Measurements from ENCODE around the gene TSPAN32. TPM values are rescaled to one million over a fixed set of nuclear protein-coding genes. Genes with fewer than 3 reads are reported as not detected.

TSPAN32 gene
- total RNA-seq, 1 experiment from 2014 or later, result not detected

- no peak overlapping the region for H2AFZ ChIP-seq (ENCODE audit: low read length)
- H3K27me3 ChIP-seq (ENCODE audit: low read length), result no peaks in the 10 kb centered on the region
- H3K36me3 ChIP-seq (ENCODE audit: insufficient read depth, low read length), result no peaks in the 10 kb centered on the region
- H3K9ac ChIP-seq (ENCODE audit: low read length), result no peak overlapping the region
- H3K27ac ChIP-seq (ENCODE audit: low read length), result no peak overlapping the region
- H3K4me3 ChIP-seq (ENCODE audit: low read length), result no peak overlapping the region
- H3K4me1 ChIP-seq (ENCODE audit: low read length), result no peaks in the 10 kb centered on the region
- no peaks in the 10 kb centered on the region for H3K9me3 ChIP-seq (ENCODE audit: low read length)
- H3K9me2 ChIP-seq (replicated peaks; ENCODE audit: insufficient read depth, low read length), result no peaks in the 10 kb centered on the region
- no peaks in the 10 kb centered on the region for H3K79me2 ChIP-seq (ENCODE audit: low read length)
- no peaks in the 10 kb centered on the region for H4K20me1 ChIP-seq (ENCODE audit: insufficient read depth, low read depth, low read length)
- no peak for DNase-seq
- H3K4me2 ChIP-seq (ENCODE audit: low read depth, low read length, poor library complexity, severe bottlenecking), result no peak overlapping the region
Observed at GRCh38 chr11:2318707-2319106, 16.9 kb downstream of the TSPAN32 start.

DNA sequence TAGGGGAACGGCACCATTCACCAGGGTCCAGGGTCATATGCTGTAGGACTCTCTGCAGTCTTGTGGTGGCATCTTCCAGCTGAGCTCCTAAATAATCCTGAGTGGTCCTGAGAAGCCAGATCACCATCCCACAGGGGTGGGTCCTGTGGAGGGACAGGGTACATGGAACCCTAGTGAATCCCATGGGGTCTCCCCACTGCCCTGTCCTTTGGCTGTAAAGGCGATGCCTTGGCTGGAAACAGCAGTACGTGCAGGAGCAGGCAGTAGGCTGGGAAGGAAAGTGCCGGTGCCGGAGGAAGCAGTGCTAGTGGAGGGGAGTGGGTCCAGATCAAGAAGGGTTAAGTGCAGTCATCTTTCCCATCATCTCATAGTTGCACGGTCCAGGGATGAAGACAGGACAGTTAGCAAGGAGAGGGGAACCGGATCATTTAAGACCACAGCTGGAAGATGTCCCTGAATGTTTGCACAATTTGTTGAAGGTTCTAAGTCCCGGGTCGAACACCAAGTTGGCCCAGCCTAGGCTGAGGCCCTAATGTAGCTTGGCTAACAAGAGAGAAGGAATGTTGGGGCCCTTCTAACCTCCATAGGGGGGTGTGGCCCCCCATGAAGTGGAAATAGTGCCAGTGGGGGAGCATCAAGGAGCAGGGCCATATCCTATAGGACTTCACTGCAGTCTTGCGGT lies 18.1 kb downstream of the TSPAN32 start:
- H3K4me2 ChIP-seq (ENCODE audit: low read depth, low read length, poor library complexity, severe bottlenecking), result no peak overlapping the region
- no peaks in the 10 kb centered on the region for H3K4me1 ChIP-seq (ENCODE audit: low read length)
- H3K9ac ChIP-seq (ENCODE audit: low read length), result no peak overlapping the region
- H3K9me2 ChIP-seq (replicated peaks; ENCODE audit: insufficient read depth, low read length), result no peaks in the 10 kb centered on the region
- H3K27ac ChIP-seq (ENCODE audit: low read length), result no peak overlapping the region
- no peaks in the 10 kb centered on the region for H3K36me3 ChIP-seq (ENCODE audit: insufficient read depth, low read length)
- H4K20me1 ChIP-seq (ENCODE audit: insufficient read depth, low read depth, low read length), result no peaks in the 10 kb centered on the region
- H3K27me3 ChIP-seq (ENCODE audit: low read length), result no peaks in the 10 kb centered on the region
- H2AFZ ChIP-seq (ENCODE audit: low read length), result no peak overlapping the region
- DNase-seq, result no peak
- H3K4me3 ChIP-seq (ENCODE audit: low read length), result no peak overlapping the region
- H3K9me3 ChIP-seq (ENCODE audit: low read length), result no peaks in the 10 kb centered on the region
- no peaks in the 10 kb centered on the region for H3K79me2 ChIP-seq (ENCODE audit: low read length)

DNA sequence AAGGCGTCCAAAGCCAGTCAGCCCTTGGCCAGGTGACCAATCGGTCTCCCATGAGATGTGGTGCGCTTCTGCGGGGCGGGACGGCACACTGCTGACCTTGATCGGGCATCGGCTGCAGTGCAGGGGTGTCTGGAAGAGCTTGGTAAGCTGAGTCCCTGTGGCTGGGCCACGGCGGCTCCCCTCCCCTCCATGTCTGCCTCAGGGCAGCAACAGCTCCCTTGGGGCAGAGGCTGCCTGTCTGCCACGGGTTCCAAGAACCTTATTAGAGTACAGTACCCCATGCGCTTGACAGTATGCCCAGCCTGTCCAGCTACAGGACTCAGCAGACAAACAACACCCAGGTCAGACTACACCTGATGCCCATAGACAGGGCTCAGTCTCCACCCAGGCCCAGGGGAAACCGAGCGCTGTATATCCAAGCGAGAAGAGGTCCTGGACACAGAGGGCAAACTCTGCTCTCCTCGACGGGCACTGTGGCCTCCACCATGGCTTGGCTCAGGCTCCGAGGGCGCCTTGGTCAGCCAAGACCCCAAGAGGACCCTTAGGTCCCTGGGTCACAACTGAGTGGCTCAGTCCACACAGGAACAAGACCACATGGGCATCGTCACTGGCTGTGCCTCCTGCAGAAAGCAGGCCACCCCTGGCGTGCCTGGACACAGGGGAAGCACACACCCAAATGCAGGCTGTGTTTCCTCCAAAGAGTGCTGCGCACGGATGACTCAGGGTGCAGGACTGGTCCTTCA lies 18.9 kb downstream of the TSPAN32 start:
- no peak overlapping the region for H3K4me3 ChIP-seq (ENCODE audit: low read length)
- no peaks in the 10 kb centered on the region for H3K27me3 ChIP-seq (ENCODE audit: low read length)

DNA sequence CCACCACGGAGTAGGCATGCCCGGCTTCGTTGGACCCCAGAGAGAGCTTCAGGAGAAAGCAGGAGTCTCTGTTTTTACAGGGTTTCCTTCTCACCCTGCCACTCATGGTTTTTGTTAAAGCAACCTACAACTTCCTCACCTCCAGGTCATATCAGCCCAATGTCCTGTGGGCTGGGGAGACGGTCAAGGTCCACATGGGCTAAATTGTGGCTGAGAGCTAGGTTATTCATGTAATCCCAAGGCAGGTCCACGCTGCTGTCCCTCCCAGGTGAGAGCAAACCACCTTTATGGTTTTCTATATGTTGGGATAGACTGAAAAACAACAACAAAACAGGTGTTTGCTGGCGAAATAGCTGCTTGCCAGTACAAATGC lies 19.5 kb downstream of the TSPAN32 start:
- H4K20me1 ChIP-seq (ENCODE audit: insufficient read depth, low read depth, low read length), result no peaks in the 10 kb centered on the region
- no peak overlapping the region for H3K4me2 ChIP-seq (ENCODE audit: low read depth, low read length, poor library complexity, severe bottlenecking)
- H3K9me3 ChIP-seq (ENCODE audit: low read length), result no peaks in the 10 kb centered on the region
- H2AFZ ChIP-seq (ENCODE audit: low read length), result no peak overlapping the region
- no peak for DNase-seq
- H3K4me3 ChIP-seq (ENCODE audit: low read length), result no peak overlapping the region
- no peak overlapping the region for H3K27ac ChIP-seq (ENCODE audit: low read length)
- no peak overlapping the region for H3K9ac ChIP-seq (ENCODE audit: low read length)
- no peaks in the 10 kb centered on the region for H3K79me2 ChIP-seq (ENCODE audit: low read length)
- no peaks in the 10 kb centered on the region for H3K27me3 ChIP-seq (ENCODE audit: low read length)
- no peaks in the 10 kb centered on the region for H3K36me3 ChIP-seq (ENCODE audit: insufficient read depth, low read length)
- no peaks in the 10 kb centered on the region for H3K9me2 ChIP-seq (replicated peaks; ENCODE audit: insufficient read depth, low read length)
- no peaks in the 10 kb centered on the region for H3K4me1 ChIP-seq (ENCODE audit: low read length)

More for the DNA sequence above, 18.9 kb downstream of the TSPAN32 start:
- no peaks in the 10 kb centered on the region for H3K9me3 ChIP-seq (ENCODE audit: low read length)
- H3K27ac ChIP-seq (ENCODE audit: low read length), result no peak overlapping the region
- no peaks in the 10 kb centered on the region for H3K4me1 ChIP-seq (ENCODE audit: low read length)
- no peaks in the 10 kb centered on the region for H4K20me1 ChIP-seq (ENCODE audit: insufficient read depth, low read depth, low read length)
- H2AFZ ChIP-seq (ENCODE audit: low read length), result no peak overlapping the region
- H3K36me3 ChIP-seq (ENCODE audit: insufficient read depth, low read length), result no peaks in the 10 kb centered on the region
- no peak overlapping the region for H3K9ac ChIP-seq (ENCODE audit: low read length)
- DNase-seq, result no peak
- no peaks in the 10 kb centered on the region for H3K79me2 ChIP-seq (ENCODE audit: low read length)
- H3K4me2 ChIP-seq (ENCODE audit: low read depth, low read length, poor library complexity, severe bottlenecking), result no peak overlapping the region
- H3K9me2 ChIP-seq (replicated peaks; ENCODE audit: insufficient read depth, low read length), result no peaks in the 10 kb centered on the region

DNA sequence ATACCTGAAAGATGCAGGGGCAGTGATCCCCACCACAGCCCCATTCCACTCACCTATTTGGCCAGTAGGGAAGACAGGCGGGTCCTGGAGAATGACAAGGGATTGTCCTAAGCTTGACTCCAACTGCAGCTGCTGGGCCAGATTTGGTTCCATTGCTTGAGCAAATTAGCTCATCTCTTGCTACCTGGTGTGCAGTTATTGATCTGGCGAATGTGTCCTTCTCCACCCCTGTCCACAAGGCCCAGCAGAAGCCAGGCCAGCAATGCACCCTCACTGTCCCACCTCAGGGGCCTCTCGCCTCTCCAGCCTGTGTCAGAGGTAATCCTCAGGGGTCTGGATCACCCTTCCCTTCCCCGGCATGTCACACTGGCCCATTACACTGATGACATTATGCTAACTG lies 23.3 kb downstream of the TSPAN32 start:
- Histone ChIP-seq H2AFZ (ENCODE audit: low read length) (no peak overlapping the region), H3K27me3 (ENCODE audit: low read length) (no peaks in the 10 kb centered on the region), H3K36me3 (ENCODE audit: insufficient read depth, low read length) (no peaks in the 10 kb centered on the region)

DNA sequence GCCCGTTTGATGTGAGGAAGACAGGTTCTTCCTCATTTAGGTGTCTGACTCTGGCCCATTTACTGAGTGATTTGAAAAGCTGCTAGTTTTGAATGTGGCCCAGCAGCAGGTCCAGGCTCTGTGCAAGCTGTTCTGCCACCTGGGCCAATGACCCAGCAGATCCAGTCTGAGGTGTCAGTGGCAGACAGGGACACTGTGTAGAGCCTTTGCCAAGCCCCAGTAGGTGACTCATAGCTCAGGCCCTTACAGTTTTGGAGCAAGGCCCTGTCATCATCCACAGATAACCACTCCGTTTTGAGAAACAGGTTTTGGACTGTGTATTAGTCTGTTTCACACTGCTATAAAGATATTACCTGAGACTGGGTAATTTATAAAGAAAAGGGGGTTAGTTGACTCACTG lies 23.9 kb downstream of the TSPAN32 start:
- no peaks in the 10 kb centered on the region for H3K27me3 ChIP-seq (ENCODE audit: low read length)
- H3K9me3 ChIP-seq (ENCODE audit: low read length), result no peaks in the 10 kb centered on the region
- no peak overlapping the region for H2AFZ ChIP-seq (ENCODE audit: low read length)
- no peak overlapping the region for H3K4me2 ChIP-seq (ENCODE audit: low read depth, low read length, poor library complexity, severe bottlenecking)
- no peak for DNase-seq
- H3K27ac ChIP-seq (ENCODE audit: low read length), result no peak overlapping the region
- H3K4me1 ChIP-seq (ENCODE audit: low read length), result no peaks in the 10 kb centered on the region
- H3K36me3 ChIP-seq (ENCODE audit: insufficient read depth, low read length), result no peaks in the 10 kb centered on the region
- H3K9me2 ChIP-seq (replicated peaks; ENCODE audit: insufficient read depth, low read length), result no peaks in the 10 kb centered on the region
- no peaks in the 10 kb centered on the region for H3K79me2 ChIP-seq (ENCODE audit: low read length)
- H3K4me3 ChIP-seq (ENCODE audit: low read length), result no peak overlapping the region
- H3K9ac ChIP-seq (ENCODE audit: low read length), result no peak overlapping the region
- no peaks in the 10 kb centered on the region for H4K20me1 ChIP-seq (ENCODE audit: insufficient read depth, low read depth, low read length)

More for the DNA sequence above, 23.3 kb downstream of the TSPAN32 start:
- Histone ChIP-seq H3K4me2 (ENCODE audit: low read depth, low read length, poor library complexity, severe bottlenecking) (no peak overlapping the region), H3K4me1 (ENCODE audit: low read length) (no peaks in the 10 kb centered on the region), H3K9ac (ENCODE audit: low read length) (no peak overlapping the region), H3K79me2 (ENCODE audit: low read length) (no peaks in the 10 kb centered on the region), H3K4me3 (ENCODE audit: low read length) (no peak overlapping the region), H3K9me2 (replicated peaks; ENCODE audit: insufficient read depth, low read length) (no peaks in the 10 kb centered on the region), H3K27ac (ENCODE audit: low read length) (no peak overlapping the region), H3K9me3 (ENCODE audit: low read length) (no peaks in the 10 kb centered on the region), H4K20me1 (ENCODE audit: insufficient read depth, low read depth, low read length) (no peaks in the 10 kb centered on the region)
- no peak for DNase-seq

DNA sequence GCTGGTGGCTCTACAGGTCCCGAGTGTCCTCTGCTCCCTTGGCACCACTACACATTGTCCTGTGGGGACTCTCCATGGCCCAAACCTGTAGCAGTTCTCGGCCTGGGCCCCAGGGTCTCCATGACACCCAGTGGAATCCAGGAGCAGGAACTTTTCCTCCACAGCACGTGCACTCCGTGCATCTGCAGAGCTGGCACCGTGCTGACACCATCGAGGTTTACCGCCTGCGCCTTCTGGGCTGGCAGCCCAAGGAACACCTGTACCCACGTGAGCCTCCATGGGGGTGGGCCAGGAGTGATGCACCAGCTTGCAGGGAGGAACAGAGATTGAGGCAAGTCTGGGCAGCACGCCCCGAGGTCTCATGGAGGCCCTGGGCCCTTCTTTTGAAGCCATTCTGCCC lies 25.2 kb downstream of the TSPAN32 start:
- H3K27me3 ChIP-seq (ENCODE audit: low read length), result no peaks in the 10 kb centered on the region
- no peak overlapping the region for H3K4me2 ChIP-seq (ENCODE audit: low read depth, low read length, poor library complexity, severe bottlenecking)
- H3K4me3 ChIP-seq (ENCODE audit: low read length), result no peak overlapping the region
- H3K9ac ChIP-seq (ENCODE audit: low read length), result no peak overlapping the region
- no peaks in the 10 kb centered on the region for H3K79me2 ChIP-seq (ENCODE audit: low read length)
- H3K36me3 ChIP-seq (ENCODE audit: insufficient read depth, low read length), result no peaks in the 10 kb centered on the region
- H2AFZ ChIP-seq (ENCODE audit: low read length), result no peak overlapping the region
- H3K4me1 ChIP-seq (ENCODE audit: low read length), result no peaks in the 10 kb centered on the region
- no peaks in the 10 kb centered on the region for H3K9me2 ChIP-seq (replicated peaks; ENCODE audit: insufficient read depth, low read length)
- no peak overlapping the region for H3K27ac ChIP-seq (ENCODE audit: low read length)
- DNase-seq, result no peak
- H4K20me1 ChIP-seq (ENCODE audit: insufficient read depth, low read depth, low read length), result no peaks in the 10 kb centered on the region
- H3K9me3 ChIP-seq (ENCODE audit: low read length), result no peaks in the 10 kb centered on the region

DNA sequence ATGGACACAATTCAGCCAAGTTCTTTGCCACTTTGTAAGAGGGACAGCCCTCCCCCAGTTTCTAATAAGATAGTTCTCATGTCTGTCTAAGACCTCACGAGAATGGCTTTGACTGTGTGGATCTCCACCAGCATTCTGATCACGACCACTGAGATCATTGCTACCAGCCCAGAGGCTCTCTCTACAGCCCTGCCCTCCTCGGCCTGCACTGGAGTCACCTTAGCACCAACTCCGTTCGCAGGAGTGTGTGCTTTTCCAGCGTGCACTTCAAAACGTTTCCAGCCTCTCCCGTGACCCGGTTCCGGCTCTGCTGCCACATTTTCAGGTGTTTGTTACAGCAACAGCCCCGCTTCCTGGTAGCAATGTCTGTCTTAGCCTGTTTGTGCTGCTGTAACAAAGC lies 26.2 kb downstream of the TSPAN32 start:
- Histone ChIP-seq H3K36me3 (ENCODE audit: insufficient read depth, low read length) (no peaks in the 10 kb centered on the region), H3K9me2 (replicated peaks; ENCODE audit: insufficient read depth, low read length) (no peaks in the 10 kb centered on the region), H3K9ac (ENCODE audit: low read length) (no peak overlapping the region), H3K4me3 (ENCODE audit: low read length) (no peak overlapping the region), H3K4me1 (ENCODE audit: low read length) (no peaks in the 10 kb centered on the region), H2AFZ (ENCODE audit: low read length) (no peak overlapping the region), H3K9me3 (ENCODE audit: low read length) (no peaks in the 10 kb centered on the region), H4K20me1 (ENCODE audit: insufficient read depth, low read depth, low read length) (no peaks in the 10 kb centered on the region), H3K27me3 (ENCODE audit: low read length) (no peaks in the 10 kb centered on the region), H3K27ac (ENCODE audit: low read length) (no peak overlapping the region), H3K79me2 (ENCODE audit: low read length) (no peaks in the 10 kb centered on the region), H3K4me2 (ENCODE audit: low read depth, low read length, poor library complexity, severe bottlenecking) (no peak overlapping the region)
- no peak for DNase-seq
